ENCODE results near the gene NUDT15.

NUDT15 gene

GRCh38 chr13:48070942-48071341, 33.4 kb downstream of the NUDT15 start:
- Histone ChIP-seq H3K27ac (ENCODE audit: low read depth, low read length) (no peak overlapping the region), H3K9ac (ENCODE audit: low read depth, low read length) (no peak overlapping the region), H3K36me3 (ENCODE audit: insufficient read depth, low read length) (peaks cover 99% of the 10 kb centered on the region), H3K4me3 (ENCODE audit: low read length) (no peak overlapping the region), H3K4me1 (ENCODE audit: insufficient read depth, low read length) (no peaks in the 10 kb centered on the region), H3K9me3 (ENCODE audit: insufficient read depth, low read depth, low read length) (peaks cover 97% of the 10 kb centered on the region), H3K27me3 (ENCODE audit: insufficient read depth, low read length) (no peaks in the 10 kb centered on the region)
- 95% methylated on average over 4 of the region's 5 CpGs for WGBS

GRCh38 chr13:48072304-48072703, 34.8 kb downstream of the NUDT15 start:
- peaks cover 99% of the 10 kb centered on the region for H3K36me3 ChIP-seq (ENCODE audit: insufficient read depth, low read length)
- peaks cover 94% of the 10 kb centered on the region for H3K9me3 ChIP-seq (ENCODE audit: insufficient read depth, low read depth, low read length)
- H3K4me3 ChIP-seq (ENCODE audit: low read length): no peak overlapping the region
- WGBS: 99% methylated on average over 3 of the region's 3 CpGs
- H3K27ac ChIP-seq (ENCODE audit: low read depth, low read length): no peak overlapping the region
- H3K27me3 ChIP-seq (ENCODE audit: insufficient read depth, low read length): no peaks in the 10 kb centered on the region
- H3K4me1 ChIP-seq (ENCODE audit: insufficient read depth, low read length): no peaks in the 10 kb centered on the region
- H3K9ac ChIP-seq (ENCODE audit: low read depth, low read length): no peak overlapping the region

- Histone ChIP-seq H3K27me3 (ENCODE audit: insufficient read depth, low read length) (no peaks in the 10 kb centered on the region), H3K4me1 (ENCODE audit: insufficient read depth, low read length) (no peaks in the 10 kb centered on the region), H3K9me3 (ENCODE audit: insufficient read depth, low read depth, low read length) (peaks cover 89% of the 10 kb centered on the region), H3K27ac (ENCODE audit: low read depth, low read length) (no peak overlapping the region), H3K36me3 (ENCODE audit: insufficient read depth, low read length) (peaks cover 99% of the 10 kb centered on the region), H3K4me3 (ENCODE audit: low read length) (no peak overlapping the region), H3K9ac (ENCODE audit: low read depth, low read length) (no peak overlapping the region)
- WGBS: 95% methylated on average over 2 of the region's 2 CpGs
Observed at GRCh38 chr13:48072787-48073186, 35.3 kb downstream of the NUDT15 start.

GRCh38 chr13:48074006-48074405, 36.5 kb downstream of the NUDT15 start:
- Histone ChIP-seq H3K27ac (ENCODE audit: low read depth, low read length) (no peak overlapping the region), H3K4me3 (ENCODE audit: low read length) (no peak overlapping the region), H3K9ac (ENCODE audit: low read depth, low read length) (no peak overlapping the region), H3K9me3 (ENCODE audit: insufficient read depth, low read depth, low read length) (peaks cover 77% of the 10 kb centered on the region), H3K27me3 (ENCODE audit: insufficient read depth, low read length) (no peaks in the 10 kb centered on the region), H3K36me3 (ENCODE audit: insufficient read depth, low read length) (peaks cover 99% of the 10 kb centered on the region), H3K4me1 (ENCODE audit: insufficient read depth, low read length) (no peaks in the 10 kb centered on the region)
- WGBS: 98% methylated on average over 1 of the region's 2 CpGs

GRCh38 chr13:48078251-48078656, 40.7 kb downstream of the NUDT15 start:
- no peaks in the 10 kb centered on the region for H3K4me1 ChIP-seq (ENCODE audit: insufficient read depth, low read length)
- H3K27ac ChIP-seq (ENCODE audit: low read depth, low read length): no peak overlapping the region
- H3K9me3 ChIP-seq (ENCODE audit: insufficient read depth, low read depth, low read length): peaks cover 34% of the 10 kb centered on the region
- 49% methylated on average over 2 of the region's 2 CpGs for WGBS
- H3K9ac ChIP-seq (ENCODE audit: low read depth, low read length): no peak overlapping the region
- peaks cover 96% of the 10 kb centered on the region for H3K36me3 ChIP-seq (ENCODE audit: insufficient read depth, low read length)
- no peaks in the 10 kb centered on the region for H3K27me3 ChIP-seq (ENCODE audit: insufficient read depth, low read length)
- H3K4me3 ChIP-seq (ENCODE audit: low read length): no peak overlapping the region

GRCh38 chr13:48081739-48082138, 44.2 kb downstream of the NUDT15 start:
- no peak overlapping the region for H3K9ac ChIP-seq (ENCODE audit: low read depth, low read length)
- H3K4me3 ChIP-seq (ENCODE audit: low read length): no peak overlapping the region
- no peaks in the 10 kb centered on the region for H3K4me1 ChIP-seq (ENCODE audit: insufficient read depth, low read length)
- WGBS: 97% methylated on average over 3 of the region's 4 CpGs
- H3K27ac ChIP-seq (ENCODE audit: low read depth, low read length): no peak overlapping the region
- H3K27me3 ChIP-seq (ENCODE audit: insufficient read depth, low read length): no peaks in the 10 kb centered on the region
- peaks cover 89% of the 10 kb centered on the region for H3K36me3 ChIP-seq (ENCODE audit: insufficient read depth, low read length)
- H3K9me3 ChIP-seq (ENCODE audit: insufficient read depth, low read depth, low read length): peaks cover 3% of the 10 kb centered on the region; the same call in 1 of the 2 replicates

- WGBS: 91% methylated on average over 2 of the region's 2 CpGs
- H3K4me1 ChIP-seq (ENCODE audit: insufficient read depth, low read length): no peaks in the 10 kb centered on the region
- no peak overlapping the region for H3K9ac ChIP-seq (ENCODE audit: low read depth, low read length)
- H3K36me3 ChIP-seq (ENCODE audit: insufficient read depth, low read length): peaks cover 50% of the 10 kb centered on the region
- H3K9me3 ChIP-seq (ENCODE audit: insufficient read depth, low read depth, low read length): no peaks in the 10 kb centered on the region
- peak overlapping the region; percentile 35; the same call in 1 of the 2 replicates for H3K27ac ChIP-seq (ENCODE audit: low read depth, low read length)
- no peaks in the 10 kb centered on the region for H3K27me3 ChIP-seq (ENCODE audit: insufficient read depth, low read length)
- no peak overlapping the region for H3K4me3 ChIP-seq (ENCODE audit: low read length)
Observed at GRCh38 chr13:48086272-48086671, 48.7 kb downstream of the NUDT15 start.

GRCh38 chr13:48093588-48093987, 56.1 kb downstream of the NUDT15 start:
- WGBS: 88% methylated on average over 9 of the region's 9 CpGs
- Histone ChIP-seq H3K4me1 (ENCODE audit: insufficient read depth, low read length) (peaks cover 25% of the 10 kb centered on the region), H3K27ac (ENCODE audit: low read depth, low read length) (no peak overlapping the region), H3K27me3 (ENCODE audit: insufficient read depth, low read length) (no peaks in the 10 kb centered on the region), H3K4me3 (ENCODE audit: low read length) (peak overlapping the region; percentile 94), H3K9ac (ENCODE audit: low read depth, low read length) (peak overlapping the region; percentile 98), H3K36me3 (ENCODE audit: insufficient read depth, low read length) (no peaks in the 10 kb centered on the region), H3K9me3 (ENCODE audit: insufficient read depth, low read depth, low read length) (no peaks in the 10 kb centered on the region)

- peak overlapping the region; percentile 98 for H3K9ac ChIP-seq (ENCODE audit: low read depth, low read length)
- WGBS: 0% methylated on average over 14 of the region's 14 CpGs
- no peaks in the 10 kb centered on the region for H3K36me3 ChIP-seq (ENCODE audit: insufficient read depth, low read length)
- H3K27ac ChIP-seq (ENCODE audit: low read depth, low read length): peak overlapping the region; percentile 74
- H3K9me3 ChIP-seq (ENCODE audit: insufficient read depth, low read depth, low read length): no peaks in the 10 kb centered on the region
- H3K4me3 ChIP-seq (ENCODE audit: low read length): peak overlapping the region; percentile 94
- peaks cover 25% of the 10 kb centered on the region for H3K4me1 ChIP-seq (ENCODE audit: insufficient read depth, low read length)
- H3K27me3 ChIP-seq (ENCODE audit: insufficient read depth, low read length): no peaks in the 10 kb centered on the region
Observed at GRCh38 chr13:48094404-48094780, 56.9 kb downstream of the NUDT15 start.

- peak within 1 kb of the TSS; percentile 94 for H3K4me3 ChIP-seq (ENCODE audit: low read length)
- H3K36me3 ChIP-seq (ENCODE audit: insufficient read depth, low read length): no peaks in the 10 kb centered on the region
- WGBS: 14% methylated on average over 54 of the region's 54 CpGs
- peak within 1 kb of the TSS; percentile 98 for H3K9ac ChIP-seq (ENCODE audit: low read depth, low read length)
- no peaks in the 10 kb centered on the region for H3K27me3 ChIP-seq (ENCODE audit: insufficient read depth, low read length)
- no peaks in the 10 kb centered on the region for H3K9me3 ChIP-seq (ENCODE audit: insufficient read depth, low read depth, low read length)
- H3K27ac ChIP-seq (ENCODE audit: low read depth, low read length): peak within 1 kb of the TSS; percentile 74
- H3K4me1 ChIP-seq (ENCODE audit: insufficient read depth, low read length): peaks cover 25% of the 10 kb centered on the region
Observed at GRCh38 chr13:48094781-48095502, 57.4 kb downstream of the NUDT15 start, which contains the start of gene MED4. Gene MED4 (minus strand): TSS chr13:48095104. CDS start chr13:48095078, 26 bp downstream.

GRCh38 chr13:48096670-48097069, 59.1 kb downstream of the NUDT15 start:
- peaks cover 25% of the 10 kb centered on the region for H3K4me1 ChIP-seq (ENCODE audit: insufficient read depth, low read length)
- H3K4me3 ChIP-seq (ENCODE audit: low read length): no peak overlapping the region
- H3K9ac ChIP-seq (ENCODE audit: low read depth, low read length): peak overlapping the region; percentile 22; the same call in 1 of the 2 replicates
- no peaks in the 10 kb centered on the region for H3K36me3 ChIP-seq (ENCODE audit: insufficient read depth, low read length)
- H3K9me3 ChIP-seq (ENCODE audit: insufficient read depth, low read depth, low read length): no peaks in the 10 kb centered on the region
- 18% methylated on average over 3 of the region's 3 CpGs for WGBS
- no peaks in the 10 kb centered on the region for H3K27me3 ChIP-seq (ENCODE audit: insufficient read depth, low read length)
- H3K27ac ChIP-seq (ENCODE audit: low read depth, low read length): peak overlapping the region; percentile 91

All from HUES64 (cell line).